AG04450 (cell line): ENCODE data around the gene OSCP1. TPM values are rescaled to one million over a fixed set of nuclear protein-coding genes. Genes with fewer than 3 reads are reported as not detected.
"Not testable (repeated sequence)": the region's sequence is repeated elsewhere in the genome, so short reads cannot be mapped to it uniquely, and the experiment has no call there.

Experiments
- CTCF ChIA-PET: fragments of 300-600, 350-600 bp; formaldehyde crosslinking; extraction: SDS; loops from one replicate; lab custom pipeline; 2022; ENCODE audit warnings: antibody characterized with exemption, inconsistent platforms; lab: Charles Lee
- POLR2A ChIA-PET: fragments of 350-600 bp; formaldehyde crosslinking; extraction: SDS; loops from one replicate; lab custom pipeline; 2021; ENCODE audit warnings: antibody characterized with exemption, inconsistent platforms; lab: Yijun Ruan, JAX
- DNase-seq: peaks from one replicate; pipeline ENCODE4 v3.0.0-alpha.2; 2011; ENCODE audit warnings: low read depth, low spot score
- H3K27ac ChIP-seq: one replicate; pipeline ENCODE4 v1.5.1; 2012; ENCODE audit warnings: low read depth, low read length, control low read depth
- H3K27me3 ChIP-seq: one replicate; pipeline ENCODE4 v1.6.0; 2012; ENCODE audit warnings: low read length; ENCODE audit not compliant: control insufficient read depth, insufficient read depth
- H3K4me3 ChIP-seq: 2 replicates; pipeline ENCODE4 v1.5.1; 2011; ENCODE audit warnings: mild to moderate bottlenecking, low read depth, low read length, control low read depth
- H3K9me3 ChIP-seq: 2 replicates; pipeline ENCODE4 v1.5.1; 2012; ENCODE audit warnings: low read length; ENCODE audit not compliant: control insufficient read depth, insufficient read depth
- polyA minus RNA-seq: library from RNA; depleted of rRNA, polyadenylated mRNA; stranded (reverse); fragments of >200 nt; gene quantifications from 2 replicates; pipeline ENCODE4 v1.2.3, GENCODE V29; 2011; rRNA and poly(A)+ RNA removed
- polyA plus RNA-seq: library from polyadenylated mRNA; depleted of rRNA; stranded (reverse); fragments of >200 nt; gene quantifications from 2 replicates; pipeline ENCODE4 v1.2.3, GENCODE V29; 2011; rRNA removed
- TF ChIP-seq, protein P1 (sequence below): IDR thresholded peaks from 2 replicates; pipeline ENCODE4 v1.5.1; 2011; ENCODE audit warnings: low read depth, low read length, control low read depth, inconsistent platforms

The OSCP1 gene, protein sequence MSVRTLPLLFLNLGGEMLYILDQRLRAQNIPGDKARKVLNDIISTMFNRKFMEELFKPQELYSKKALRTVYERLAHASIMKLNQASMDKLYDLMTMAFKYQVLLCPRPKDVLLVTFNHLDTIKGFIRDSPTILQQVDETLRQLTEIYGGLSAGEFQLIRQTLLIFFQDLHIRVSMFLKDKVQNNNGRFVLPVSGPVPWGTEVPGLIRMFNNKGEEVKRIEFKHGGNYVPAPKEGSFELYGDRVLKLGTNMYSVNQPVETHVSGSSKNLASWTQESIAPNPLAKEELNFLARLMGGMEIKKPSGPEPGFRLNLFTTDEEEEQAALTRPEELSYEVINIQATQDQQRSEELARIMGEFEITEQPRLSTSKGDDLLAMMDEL
- polyA plus RNA-seq (7.9 and 8.1 TPM in 2 replicates), polyA minus RNA-seq (6.9 and 10.3 TPM in 2 replicates)

DNA sequence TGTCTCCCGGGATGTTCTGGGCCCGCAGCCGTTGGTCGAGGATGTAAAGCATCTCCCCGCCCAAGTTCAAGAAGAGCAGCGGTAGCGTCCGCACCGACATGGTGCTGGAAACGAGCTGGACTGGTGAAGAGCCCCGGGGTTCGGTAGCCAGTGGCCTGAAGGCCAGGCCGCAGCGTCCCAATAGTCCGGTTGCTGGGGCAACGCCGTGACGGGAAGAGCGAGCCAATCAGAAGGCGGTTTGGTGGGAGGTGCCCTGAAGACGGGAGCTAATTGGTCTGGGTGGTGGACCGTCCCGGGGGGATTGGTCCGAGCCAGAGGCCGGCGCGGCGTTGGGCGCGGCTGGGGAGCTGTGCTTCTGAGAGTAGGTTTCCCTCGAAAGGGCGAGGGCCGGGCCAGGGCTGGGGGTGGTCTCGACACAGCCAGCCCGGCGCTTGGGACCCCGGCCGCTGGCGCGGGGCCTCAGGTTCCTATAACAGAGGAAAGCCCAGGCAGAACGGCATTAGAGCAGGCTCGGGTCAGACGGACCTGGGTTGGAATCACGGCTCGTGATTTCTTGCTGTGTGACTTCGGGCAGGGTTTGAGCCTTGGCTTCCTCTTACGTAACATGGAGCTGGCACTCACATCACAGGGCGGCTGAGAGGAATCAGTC lies at the start of gene OSCP1:
OSCP1 (minus strand) TSS at position 182 of the 649 bp plus-strand sequence; CDS start at position 100, 82 bp downstream.
- Histone ChIP-seq H3K27ac (peak within 1 kb of the TSS; percentile 82), H3K9me3 (no peaks in the 10 kb centered on the region), H3K27me3 (no peaks in the 10 kb centered on the region), H3K4me3 (peak within 1 kb of the TSS; percentile 70)
- TF ChIP-seq, protein P1, sequence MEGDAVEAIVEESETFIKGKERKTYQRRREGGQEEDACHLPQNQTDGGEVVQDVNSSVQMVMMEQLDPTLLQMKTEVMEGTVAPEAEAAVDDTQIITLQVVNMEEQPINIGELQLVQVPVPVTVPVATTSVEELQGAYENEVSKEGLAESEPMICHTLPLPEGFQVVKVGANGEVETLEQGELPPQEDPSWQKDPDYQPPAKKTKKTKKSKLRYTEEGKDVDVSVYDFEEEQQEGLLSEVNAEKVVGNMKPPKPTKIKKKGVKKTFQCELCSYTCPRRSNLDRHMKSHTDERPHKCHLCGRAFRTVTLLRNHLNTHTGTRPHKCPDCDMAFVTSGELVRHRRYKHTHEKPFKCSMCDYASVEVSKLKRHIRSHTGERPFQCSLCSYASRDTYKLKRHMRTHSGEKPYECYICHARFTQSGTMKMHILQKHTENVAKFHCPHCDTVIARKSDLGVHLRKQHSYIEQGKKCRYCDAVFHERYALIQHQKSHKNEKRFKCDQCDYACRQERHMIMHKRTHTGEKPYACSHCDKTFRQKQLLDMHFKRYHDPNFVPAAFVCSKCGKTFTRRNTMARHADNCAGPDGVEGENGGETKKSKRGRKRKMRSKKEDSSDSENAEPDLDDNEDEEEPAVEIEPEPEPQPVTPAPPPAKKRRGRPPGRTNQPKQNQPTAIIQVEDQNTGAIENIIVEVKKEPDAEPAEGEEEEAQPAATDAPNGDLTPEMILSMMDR = no peak
- peak; percentile 87 for DNase-seq
- ChIA-PET POLR2A (interaction anchor here (0.6 to 2.5 kb wide), 6 partner anchors 13 to 1771 kb away, joined by 3 to 24 read pairs (median 4); partner anchors contain the start of genes MRPS15 and TRAPPC3), CTCF (interaction anchor here (0.7 to 1.1 kb wide), 4 partner anchors 9 to 66 kb away, joined by 3 to 7 read pairs (median 4); no protein-coding TSS in a partner anchor)

DNA sequence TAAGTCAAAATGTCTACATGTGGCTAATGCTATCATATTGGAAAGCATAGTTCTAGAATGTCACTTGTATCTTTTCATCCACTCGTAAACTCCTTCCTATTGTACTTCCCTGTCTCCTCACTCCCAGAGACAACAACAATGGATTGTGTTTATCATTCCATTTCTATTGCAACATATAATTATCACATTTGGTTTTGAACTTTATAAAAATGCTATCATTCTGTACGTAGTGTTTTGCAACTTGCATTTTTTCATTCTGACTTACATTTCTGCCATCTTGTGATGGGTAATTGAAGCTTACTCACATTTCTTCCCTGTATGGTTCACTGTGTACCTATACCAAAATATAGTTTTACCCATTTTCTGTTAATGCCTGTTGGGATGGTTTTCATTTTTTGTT lies 47.0 kb upstream of the OSCP1 start:
- Histone ChIP-seq H3K4me3 (no peak overlapping the region), H3K27me3 (peaks cover 12% of the 10 kb centered on the region), H3K9me3 (no peaks in the 10 kb centered on the region; the same call in 1 of the 2 replicates), H3K27ac (no peak overlapping the region)
- DNase-seq = no peak
- TF ChIP-seq, protein P1 = no peak
- POLR2A ChIA-PET = no interaction called here
- CTCF ChIA-PET = interaction anchor here (3.0 kb wide), 1 partner anchor 19 kb away, joined by 13 read pairs; no protein-coding TSS in a partner anchor

DNA sequence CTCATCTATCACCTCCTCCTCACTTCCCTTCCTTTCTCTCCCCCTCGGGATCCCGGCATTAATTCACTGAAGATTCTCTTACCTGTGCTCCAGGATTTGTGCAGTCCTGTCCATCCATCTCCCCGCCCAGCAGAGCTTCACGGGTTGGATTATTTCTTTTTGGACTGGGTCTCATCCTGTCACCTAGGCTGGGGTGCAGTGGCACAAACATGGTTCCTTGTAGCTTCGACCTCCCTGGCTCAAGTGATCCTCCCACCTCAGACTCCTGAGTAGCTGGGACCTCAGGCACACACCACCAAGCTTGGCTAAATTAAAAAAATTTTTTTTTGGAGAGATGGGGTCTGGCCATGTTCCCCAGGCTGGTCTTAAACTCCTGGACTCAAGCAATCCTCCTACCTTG lies 44.7 kb upstream of the OSCP1 start:
- peaks cover 15% of the 10 kb centered on the region for H3K27me3 ChIP-seq
- POLR2A ChIA-PET = no interaction called here
- no peak overlapping the region for H3K27ac ChIP-seq
- no peaks in the 10 kb centered on the region; the same call in 1 of the 2 replicates for H3K9me3 ChIP-seq
- CTCF ChIA-PET = no interaction called here
- TF ChIP-seq, protein P1 = no peak
- no peak overlapping the region for H3K4me3 ChIP-seq
- no peak for DNase-seq

DNA sequence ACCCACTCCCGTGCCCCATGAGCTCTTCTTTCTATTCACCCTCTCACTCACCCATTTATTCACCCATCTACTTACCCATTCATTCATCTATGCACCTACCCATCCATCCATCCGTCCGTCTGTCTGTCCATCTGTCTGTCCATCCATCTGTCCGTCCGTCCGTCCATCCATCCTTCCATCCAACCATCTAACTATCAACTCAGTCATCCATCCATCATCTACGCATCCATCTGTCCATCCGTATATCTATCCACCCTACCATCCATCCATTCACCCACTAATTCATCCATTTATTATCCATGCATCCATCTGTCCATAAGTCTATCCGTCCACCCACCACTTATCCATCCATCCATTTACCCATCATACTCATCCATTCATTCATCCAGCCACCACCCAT lies 43.3 kb upstream of the OSCP1 start:
- Histone ChIP-seq H3K27me3 (peaks cover 15% of the 10 kb centered on the region), H3K4me3 (no peak overlapping the region), H3K9me3 (no peaks in the 10 kb centered on the region; the same call in 1 of the 2 replicates), H3K27ac (no peak overlapping the region)
- TF ChIP-seq, protein P1 = no peak
- no peak for DNase-seq
- ChIA-PET CTCF (no interaction called here), POLR2A (no interaction called here)

DNA sequence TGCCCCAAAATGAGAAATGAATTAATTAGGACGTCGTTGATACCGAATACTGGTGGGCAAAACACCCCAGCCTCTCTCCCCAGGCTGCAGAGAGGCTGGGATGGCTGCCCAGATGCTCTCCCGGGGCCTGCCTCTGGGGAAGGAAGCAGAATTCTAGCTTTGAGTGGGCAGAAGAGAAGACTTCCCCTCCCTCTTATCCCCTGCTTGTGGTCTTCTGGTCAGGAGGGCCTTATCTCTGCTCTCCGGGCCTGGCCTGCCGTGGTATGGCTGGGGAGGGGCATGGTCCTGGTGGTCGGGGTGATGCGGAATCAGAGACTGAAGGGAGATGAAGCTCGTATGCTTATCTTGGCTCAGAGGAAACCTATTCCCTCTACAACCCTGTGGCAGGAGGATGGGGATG lies 42.2 kb upstream of the OSCP1 start:
- DNase-seq = no peak
- no peak overlapping the region for H3K4me3 ChIP-seq
- H3K27ac ChIP-seq = no peak overlapping the region
- POLR2A ChIA-PET = no interaction called here
- peaks cover 19% of the 10 kb centered on the region for H3K27me3 ChIP-seq
- TF ChIP-seq, protein P1 = no peak
- H3K9me3 ChIP-seq = no peaks in the 10 kb centered on the region; the same call in 1 of the 2 replicates
- CTCF ChIA-PET = no interaction called here

DNA sequence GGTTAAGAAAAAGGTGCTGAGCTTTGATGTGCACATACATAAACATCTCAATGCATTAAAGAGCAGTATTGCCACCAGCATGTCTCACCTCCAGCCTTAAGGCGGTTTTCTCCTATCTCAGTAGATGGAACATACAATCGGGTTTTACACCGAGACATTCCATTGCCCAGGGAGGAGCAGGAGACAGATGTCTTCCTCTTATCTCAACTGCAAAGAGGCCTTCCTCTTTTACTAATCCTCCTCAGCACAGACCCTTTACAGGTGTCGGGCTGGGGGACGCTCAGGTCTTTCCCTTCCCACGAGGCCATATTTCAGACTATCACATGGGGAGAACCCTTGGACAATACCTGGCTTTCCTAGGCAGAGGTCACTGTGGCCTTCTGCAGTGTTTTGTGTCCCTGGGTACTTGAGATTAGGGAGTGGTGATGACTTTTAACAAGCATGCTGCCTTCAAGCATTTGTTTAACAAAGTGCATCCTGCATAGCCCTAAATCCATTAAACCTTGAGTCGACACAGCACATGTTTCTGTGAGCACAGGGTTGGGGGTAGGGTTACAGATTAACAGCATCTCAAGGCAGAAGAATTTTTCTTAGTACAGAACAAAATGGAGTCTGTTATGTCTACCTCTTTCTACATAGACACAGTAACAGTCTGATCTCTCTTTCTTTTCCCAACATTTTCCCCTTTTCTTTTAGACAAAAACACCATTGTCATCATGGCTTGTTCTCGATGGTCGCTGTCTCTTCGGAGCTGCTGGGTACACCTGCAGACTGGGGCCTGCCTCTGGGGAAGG lies 39.2 kb upstream of the OSCP1 start:
- H3K9me3 ChIP-seq, CTCF ChIA-PET, DNase-seq, POLR2A ChIA-PET, H3K27ac ChIP-seq, H3K4me3 ChIP-seq: not testable (repeated sequence)
- H3K27me3 ChIP-seq = peaks cover 25% of the 10 kb centered on the region
